Uterus (tissue), 4 donors: ENCODE results near the gene NBAS. TPM values are rescaled to one million over a fixed set of nuclear protein-coding genes. Genes with fewer than 3 reads are reported as not detected.

ENCODE experiments used
- DNase-seq, 2 donors: peaks; one replicate each; pipeline ENCODE4 v3.0.0-alpha.2; 2019 to 2020
- H3K27ac ChIP-seq, 2 donors: fragments of 200-600 bp; sonication (generic); 1 replicate in 1 of 2; 2 replicates in 1 of 2; pipeline ENCODE4 v1.5.1; 2016 to 2018
- H3K27me3 ChIP-seq, 2 donors: fragments of 200-600 bp; sonication (generic); one replicate each; pipeline ENCODE4 v1.5.1; 2018 to 2019; ENCODE audit warnings: control low read depth in 1 of 2
- H3K36me3 ChIP-seq, 2 donors: fragments of 200-600 bp; sonication (generic); one replicate each; pipeline ENCODE4 v1.5.1; 2019; ENCODE audit warnings: control low read depth in 1 of 2
- H3K4me1 ChIP-seq, 2 donors: fragments of 200-600 bp; sonication (generic); one replicate each; pipeline ENCODE4 v1.5.1; 2018 to 2019; ENCODE audit warnings: control low read depth in 1 of 2
- H3K4me3 ChIP-seq, 2 donors: fragments of 200-600 bp; sonication (generic); 1 replicate in 1 of 2; 2 replicates in 1 of 2; pipeline ENCODE4 v1.5.1; 2018 to 2019; ENCODE audit warnings: mild to moderate bottlenecking in 1 of 2
- H3K9me3 ChIP-seq, 2 donors: fragments of 200-600 bp; sonication (generic); one replicate each; pipeline ENCODE4 v1.5.1; 2019; ENCODE audit warnings: control low read depth in 1 of 2
- CTCF ChIP-seq, 4 experiments: fragments of 200-600 bp in 2 of 4; fragments of 450-650 bp in 2 of 4; sonication (generic) in 2 of 4; IDR thresholded peaks; one replicate each; pipeline ENCODE4 v1.5.1; 2016 to 2019; ENCODE audit warnings: antibody characterized with exemption in 4 of 4, mild to moderate bottlenecking in 2 of 4, moderate library complexity in 1 of 4
- POLR2A ChIP-seq, 2 donors: fragments of 450-650 bp; IDR thresholded peaks; one replicate each; pipeline ENCODE4 v1.6.1; 2016; ENCODE audit warnings: antibody characterized with exemption in 2 of 2, mild to moderate bottlenecking in 1 of 2, moderate library complexity in 1 of 2
- intact Hi-C: fragments of 100-400 bp; cut with DNase I; formaldehyde crosslinking; loops from one replicate; pipeline ENCODE4 v1.15.1; 2023; ENCODE audit warnings: low total_unique reads
- total RNA-seq, 4 donors: library from RNA; depleted of rRNA in 3 of 4; stranded (reverse); fragments of >200 nt in 3 of 4; gene quantifications; one replicate each; pipeline versions ENCODE4 v1.1.0 to v1.2.4, GENCODE V29; 2014 to 2023
- donor health status: DM: yes; HTN: yes; CAD: no.

NBAS gene
- total RNA-seq, 4 donors from 2014 or later = 36.2 to 93.5 (median 49.5) TPM

- H3K9me3 ChIP-seq = no peaks in the 10 kb centered on the region
- H3K27ac ChIP-seq = no peak overlapping the region
- no peaks in the 10 kb centered on the region for H3K4me1 ChIP-seq
- TF ChIP-seq POLR2A (IDR thresholded peaks at IDR 0.05) (no peak), CTCF (IDR thresholded peaks at IDR 0.05) (no peak)
- H3K27me3 ChIP-seq = no peaks in the 10 kb centered on the region
- intact Hi-C loops = no loop called here
- H3K36me3 ChIP-seq = no peaks in the 10 kb centered on the region
- H3K4me3 ChIP-seq = no peak overlapping the region
- no peak for DNase-seq
Observed at GRCh38 chr2:15481000-15481399, 80.1 kb downstream of the NBAS start.

DNA sequence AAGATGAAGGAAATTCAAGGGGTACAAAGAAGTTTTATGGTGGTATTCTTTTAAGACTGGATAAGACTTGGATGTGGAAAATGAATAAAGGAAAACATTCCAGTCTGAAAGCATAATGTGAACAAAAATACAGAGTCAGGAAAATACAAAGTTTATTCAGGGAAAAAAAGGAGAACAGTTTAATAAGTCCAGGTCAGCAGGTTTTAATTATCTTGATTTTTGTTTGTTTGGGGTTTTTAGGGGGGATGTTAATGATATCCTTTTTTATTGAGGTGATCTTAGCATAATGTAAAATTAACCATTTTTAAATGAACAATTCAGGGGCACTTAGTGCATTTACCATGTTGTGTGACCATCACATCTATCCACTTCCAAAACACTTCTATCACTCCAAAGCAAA lies 80.6 kb downstream of the NBAS start:
- Histone ChIP-seq H3K27me3 (no peaks in the 10 kb centered on the region), H3K27ac (no peak overlapping the region), H3K4me1 (no peaks in the 10 kb centered on the region), H3K36me3 (no peaks in the 10 kb centered on the region), H3K4me3 (no peak overlapping the region), H3K9me3 (no peaks in the 10 kb centered on the region)
- no peak for TF ChIP-seq CTCF (IDR thresholded peaks at IDR 0.05)
- no peak for TF ChIP-seq POLR2A (IDR thresholded peaks at IDR 0.05)
- no peak for DNase-seq
- intact Hi-C loops = no loop called here

- DNase-seq = no peak
- no peak for TF ChIP-seq POLR2A (IDR thresholded peaks at IDR 0.05)
- no peak for TF ChIP-seq CTCF (IDR thresholded peaks at IDR 0.05)
- intact Hi-C loops = no loop called here
- H3K9me3 ChIP-seq = no peaks in the 10 kb centered on the region
- H3K27ac ChIP-seq = no peak overlapping the region
- no peaks in the 10 kb centered on the region for H3K27me3 ChIP-seq
- no peak overlapping the region for H3K4me3 ChIP-seq
- H3K36me3 ChIP-seq = no peaks in the 10 kb centered on the region
- H3K4me1 ChIP-seq = no peaks in the 10 kb centered on the region
Observed at GRCh38 chr2:15472876-15473275, 88.3 kb downstream of the NBAS start.

DNA sequence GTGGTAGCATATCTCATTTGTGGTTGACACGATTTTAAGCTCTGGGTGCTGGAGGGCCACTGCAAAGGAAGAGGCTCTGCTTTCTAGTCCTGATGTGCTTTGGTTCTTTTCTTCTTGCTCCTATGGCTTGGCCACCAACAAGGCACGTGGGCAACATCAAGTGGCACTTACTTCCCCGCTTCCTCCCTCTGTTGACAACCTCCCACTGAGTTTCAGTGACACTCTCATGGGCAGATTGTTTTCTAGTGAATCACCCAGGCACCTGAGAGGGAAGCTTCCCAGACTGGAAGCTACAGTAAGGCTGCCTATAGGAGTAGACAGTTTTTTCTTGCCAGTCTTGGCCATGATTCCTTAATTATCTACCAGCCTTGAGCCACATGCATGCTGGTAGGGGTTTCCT lies 89.0 kb downstream of the NBAS start:
- H3K27me3 ChIP-seq = no peaks in the 10 kb centered on the region
- intact Hi-C loops = no loop called here
- no peaks in the 10 kb centered on the region for H3K36me3 ChIP-seq
- H3K9me3 ChIP-seq = no peaks in the 10 kb centered on the region
- no peak overlapping the region for H3K4me3 ChIP-seq
- no peak overlapping the region for H3K27ac ChIP-seq
- no peaks in the 10 kb centered on the region for H3K4me1 ChIP-seq
- no peak for TF ChIP-seq POLR2A (IDR thresholded peaks at IDR 0.05)
- no peak for TF ChIP-seq CTCF (IDR thresholded peaks at IDR 0.05)
- no peak for DNase-seq

GRCh38 chr2:15471606-15472005 lies 89.5 kb downstream of the NBAS start:
- DNase-seq = no peak
- Histone ChIP-seq H3K27ac (no peak overlapping the region), H3K4me3 (no peak overlapping the region), H3K27me3 (no peaks in the 10 kb centered on the region), H3K4me1 (no peaks in the 10 kb centered on the region), H3K36me3 (no peaks in the 10 kb centered on the region), H3K9me3 (no peaks in the 10 kb centered on the region)
- intact Hi-C loops = no loop called here
- TF ChIP-seq POLR2A (IDR thresholded peaks at IDR 0.05) = no peak
- TF ChIP-seq CTCF (IDR thresholded peaks at IDR 0.05) = no peak
